GM12878 (cell line): ENCODE results near the gene SSBP2. TPM values are rescaled to one million over a fixed set of nuclear protein-coding genes. Genes with fewer than 3 reads are reported as not detected.
A peak's percentile ranks its signal among the peaks of the same experiment; 100 is the strongest.

Experiments used
- ATAC-seq: fragments of 200-7000 bp; cut with Tn5 transposase; 3 replicates; pipeline ENCODE4 v1.9.1; 2020; ENCODE audit warnings: mild to moderate bottlenecking, moderate library complexity
- BruUV-seq: library from RNA; stranded (reverse); fragments of 400-500 nt; replicated peaks from 2 replicates; lab custom pipeline; 2021; lab: Mats Ljungman, UMichigan
- CTCF ChIA-PET: fragments of 300-600 bp; sonication (Branson Sonifier 250); formaldehyde crosslinking; extraction: SDS; loops from one replicate; lab custom pipeline; 2021; ENCODE audit warnings: inconsistent platforms; lab: Yijun Ruan, JAX
- POLR2A ChIA-PET: fragments of 350-600 bp; formaldehyde crosslinking; extraction: SDS; loops from one replicate; lab custom pipeline; 2021; ENCODE audit warnings: inconsistent platforms; lab: Charles Lee
- RAD21 ChIA-PET: fragments of 300-600 bp; sonication (Branson Sonifier 250); formaldehyde crosslinking; loops from one replicate; lab custom pipeline; 2023; ENCODE audit warnings: antibody characterized with exemption; ENCODE audit not compliant: unreplicated experiment; lab: Charles Lee
- SMC1A ChIA-PET: fragments of 300-600 bp; sonication (Branson Sonifier 250); formaldehyde crosslinking; loops from one replicate; lab custom pipeline; 2023; ENCODE audit not compliant: unreplicated experiment, uncharacterized antibody; lab: Charles Lee
- DNase-seq: peaks from one replicate; pipeline ENCODE4 v3.0.0-alpha.2; 2011; ENCODE audit warnings: low read depth, low spot score
- FAIRE-seq: peaks from 3 replicates; lab custom pipeline; 2011; peaks lifted over from hg19 to GRCh38; lab: Jason Lieb, UNC
- H2AFZ ChIP-seq: 2 replicates; pipeline ENCODE4 v1.6.0; 2011; ENCODE audit warnings: low read depth, low read length, control low read depth; ENCODE audit not compliant: control insufficient read depth
- H3K27ac ChIP-seq: 2 replicates; pipeline ENCODE4 v1.5.1; 2011; ENCODE audit warnings: control low read depth; ENCODE audit not compliant: control insufficient read depth, insufficient read depth
- H3K27me3 ChIP-seq, 2 experiments: replicated peaks in 1 of 2; 2 replicates each; pipeline versions ENCODE4 v1.6.0 to v1.6.1; 2011; ENCODE audit warnings: low read length in 1 of 2; ENCODE audit not compliant: control insufficient read depth in 2 of 2, insufficient read depth in 2 of 2
- H3K36me3 ChIP-seq, 2 experiments: 2 replicates each; pipeline ENCODE4 v1.5.1; 2011; ENCODE audit warnings: low read length in 1 of 2; ENCODE audit not compliant: control insufficient read depth in 2 of 2, insufficient read depth in 2 of 2
- H3K4me1 ChIP-seq: 2 replicates; pipeline ENCODE4 v1.6.1; 2011; ENCODE audit warnings: mild to moderate bottlenecking, low read length, moderate library complexity, mixed read lengths; ENCODE audit not compliant: control insufficient read depth, insufficient read depth
- H3K4me2 ChIP-seq: 2 replicates; pipeline ENCODE4 v1.6.0; 2011; ENCODE audit warnings: control low read depth; ENCODE audit not compliant: control insufficient read depth, insufficient read depth
- H3K4me3 ChIP-seq: fragments of 200-600 bp; sonication (generic); 2 replicates; pipeline ENCODE4 v1.5.1; 2016
- H3K79me2 ChIP-seq: 2 replicates; pipeline ENCODE4 v1.6.0; 2011; ENCODE audit warnings: low read length; ENCODE audit not compliant: control insufficient read depth, insufficient read depth
- H3K9ac ChIP-seq: 2 replicates; pipeline ENCODE4 v1.8.0; 2011; ENCODE audit warnings: low read length, control low read depth, mixed read lengths; ENCODE audit not compliant: control insufficient read depth, insufficient read depth
- H3K9me3 ChIP-seq: replicated peaks from 3 replicates; pipeline ENCODE4 v1.5.1; 2011; ENCODE audit warnings: mild to moderate bottlenecking, low read length; ENCODE audit not compliant: control insufficient read depth, insufficient read depth
- H4K20me1 ChIP-seq: 2 replicates; pipeline ENCODE4 v1.6.0; 2011; ENCODE audit not compliant: control insufficient read depth, insufficient read depth
- ATF2 ChIP-seq: IDR thresholded peaks from 2 replicates; pipeline ENCODE4 v1.6.1; 2012; ENCODE audit warnings: low read length, inconsistent platforms
- BRCA1 ChIP-seq: IDR thresholded peaks from 2 replicates; pipeline ENCODE4 v1.6.1; 2011; ENCODE audit warnings: low read depth, low read length, improper control_type of control experiment
- CBFB ChIP-seq: IDR thresholded peaks from 2 replicates; pipeline ENCODE4 v1.6.1; 2016; ENCODE audit warnings: antibody characterized with exemption, low read depth
- CBX3 ChIP-seq: fragments of 200-600 bp; sonication (generic); IDR thresholded peaks from 2 replicates; pipeline ENCODE4 v1.6.1; 2016; ENCODE audit warnings: low read depth, borderline replicate concordance
- DPF2 ChIP-seq: fragments of 450-650 bp; IDR thresholded peaks from 2 replicates; pipeline ENCODE4 v1.6.1; 2017; ENCODE audit warnings: mild to moderate bottlenecking
- GABPA ChIP-seq: IDR thresholded peaks from 2 replicates; pipeline ENCODE4 v1.6.1; 2014; ENCODE audit warnings: antibody characterized with exemption, low read depth, mild to moderate bottlenecking, inconsistent platforms
- HSF1 ChIP-seq: fragments of 150-350 bp; IDR thresholded peaks from 2 replicates; pipeline ENCODE4 v1.6.1; 2014; ENCODE audit warnings: mild to moderate bottlenecking, low read depth, low read length
- IRF3 ChIP-seq: fragments of 450-650 bp; IDR thresholded peaks from 2 replicates; pipeline ENCODE4 v1.6.1; 2014; ENCODE audit warnings: mild to moderate bottlenecking
- KAT2A ChIP-seq: conservative IDR thresholded peaks from 2 replicates; pipeline ENCODE4 v1.6.1; 2011; ENCODE audit warnings: low read depth, low read length; ENCODE audit not compliant: control insufficient read depth
- NKRF ChIP-seq: fragments of 450-650 bp; conservative IDR thresholded peaks from 2 replicates; pipeline ENCODE4 v1.6.1; 2017; ENCODE audit warnings: mild to moderate bottlenecking, moderate library complexity
- NR2C1 ChIP-seq: fragments of 450-650 bp; IDR thresholded peaks from 2 replicates; pipeline ENCODE4 v1.6.1; 2017; ENCODE audit warnings: antibody characterized with exemption, mild to moderate bottlenecking, moderate library complexity
- PML ChIP-seq: IDR thresholded peaks from 2 replicates; pipeline ENCODE4 v1.6.1; 2012; ENCODE audit warnings: low read length, inconsistent platforms
- RELA ChIP-seq: fragments of 450-650 bp; IDR thresholded peaks from 2 replicates; pipeline ENCODE4 v1.8.0; 2014; ENCODE audit warnings: borderline replicate concordance; ENCODE audit not compliant: partially characterized antibody
- REST ChIP-seq: IDR thresholded peaks from 2 replicates; pipeline ENCODE4 v1.6.1; 2012; ENCODE audit warnings: mild to moderate bottlenecking, low read depth, low read length
- SREBF2 ChIP-seq: IDR thresholded peaks from 2 replicates; pipeline ENCODE4 v1.6.1; 2012; ENCODE audit warnings: mild to moderate bottlenecking, low read length
- YBX1 ChIP-seq: fragments of 450-650 bp; IDR thresholded peaks from 2 replicates; pipeline ENCODE4 v1.6.1; 2016; ENCODE audit warnings: antibody characterized with exemption
- WGBS: methylation state at CpG from one replicate; pipeline ENCODE4 v1.1.6; 2016; ENCODE audit warnings: low lambda C conversion rate; ENCODE audit not compliant: insufficient replicate concordance, insufficient coverage; ENCODE audit errors: missing lambda C conversion rate; 5-methylcytosine and 5-hydroxymethylcytosine counted together
- in situ Hi-C: fragments of 300-500 bp; cut with MboI; formaldehyde crosslinking; loops from 9 replicates; pipeline ENCODE4 v1.14.3; 2018; ENCODE audit warnings: mixed read lengths
- intact Hi-C: fragments of 100-400 bp; cut with micrococcal nuclease; formaldehyde crosslinking; loops from one replicate; pipeline ENCODE4 v1.14.2; 2022; ENCODE audit not compliant: unreplicated experiment
- polyA plus RNA-seq, 11 experiments: library from polyadenylated mRNA; depleted of rRNA in 4 of 11; unstranded in 6 of 11; stranded (reverse) in 5 of 11; fragments of >200 nt; fragmentation: Nextera tagmentation in 4 of 11; fragmentation: Illumina TruSeq in 1 of 11; extraction: Ambion mirVana in 4 of 11; extraction: Trizol in 1 of 11; gene quantifications; 1 replicate in 1 of 11; 2 replicates in 10 of 11; pipeline versions ENCODE4 v1.2.1 to v1.2.3, GENCODE V29; 2011 to 2016; ENCODE audit warnings: inconsistent platforms in 2 of 11, missing spikeins in 2 of 11, low read depth in 1 of 11
- total RNA-seq, 4 experiments: library from RNA; depleted of rRNA in 3 of 4; stranded (reverse); fragments of >200 nt in 3 of 4; fragmentation: Illumina TruSeq in 1 of 4; extraction: Trizol in 1 of 4; gene quantifications; 2 replicates each; pipeline versions ENCODE4 v1.2.1 to v1.2.3, GENCODE V29; 2013 to 2021

The SSBP2 gene
- total and polyA plus RNA-seq, 10 of the 15 experiments (the other 5 are each of a cell fraction or from before 2014, with no cell fraction given): 52.2 to 132 (median 110) TPM

GRCh38 chr5:81530919-81531318 lies 220.0 kb downstream of the SSBP2 start (continued):
- TF ChIP-seq ATF2 (no peak), IRF3 (no peak), DPF2 (no peak), GABPA (no peak), CBX3 (no peak), YBX1 (no peak)
- TF ChIP-seq, all 136 proteins: peak for 0

GRCh38 chr5:81525690-81526089 lies 225.2 kb downstream of the SSBP2 start:
- H3K27me3 ChIP-seq: no peaks in the 10 kb centered on the region
- H2AFZ ChIP-seq: no peak overlapping the region
- DNase-seq (no peak), ATAC-seq (no peak), FAIRE-seq (peak; percentile 18)
- no peak overlapping the region for H3K4me2 ChIP-seq
- H3K4me1 ChIP-seq: no peaks in the 10 kb centered on the region
- H3K9ac ChIP-seq: no peak overlapping the region
- H3K27ac ChIP-seq: no peak overlapping the region
- ChIA-PET SMC1A (no interaction called here), RAD21 (interaction anchor here (1.0 kb wide), 1 partner anchor 18 kb away, joined by 3 read pairs; no protein-coding TSS in a partner anchor), CTCF (interaction anchor here (1.1 to 2.2 kb wide), 2 partner anchors 9 to 640 kb away, joined by 3 to 6 read pairs; no protein-coding TSS in a partner anchor), POLR2A (no interaction called here)
- H3K79me2 ChIP-seq: no peaks in the 10 kb centered on the region
- no peaks in the 10 kb centered on the region for H3K9me3 ChIP-seq
- in situ Hi-C loops (no loop called here), intact Hi-C loops (no loop called here)
- H3K36me3 ChIP-seq: no peaks in the 10 kb centered on the region
- no TSS peak for BruUV-seq
- no peaks in the 10 kb centered on the region for H4K20me1 ChIP-seq
- WGBS: 84% methylated on average over 2 of the region's 2 CpGs
- no peak overlapping the region for H3K4me3 ChIP-seq
- TF ChIP-seq REST: no peak
- no peak for TF ChIP-seq NR2C1
- TF ChIP-seq BRCA1: no peak
- TF ChIP-seq PML: no peak
- TF ChIP-seq NKRF: no peak
- no peak for TF ChIP-seq HSF1
- TF ChIP-seq KAT2A: no peak
- no peak for TF ChIP-seq RELA
- no peak for TF ChIP-seq CBFB
- no peak for TF ChIP-seq SREBF2
